HepG2 (cell line): Measurements from ENCODE around the gene ACP7. TPM values are rescaled to one million over a fixed set of nuclear protein-coding genes. Genes with fewer than 3 reads are reported as not detected.

ENCODE experiments used
- AFF4 ChIP-seq: sonication (generic); formaldehyde crosslinking; IDR thresholded peaks from 2 replicates; pipeline ENCODE4 v1.4.0; 2020; ENCODE audit warnings: missing genetic modification reagents
- AHR ChIP-seq: IDR thresholded peaks from 2 replicates; pipeline ENCODE4 v1.6.1; 2018; ENCODE audit warnings: missing genetic modification reagents, missing compliant biosample characterization
- BATF2 ChIP-seq: sonication (generic); formaldehyde crosslinking; IDR thresholded peaks from 2 replicates; pipeline ENCODE4 v1.8.0; 2022; ENCODE audit warnings: mild to moderate bottlenecking, missing genetic modification reagents, moderate library complexity
- HMGXB4 ChIP-seq, 2 experiments: sonication (generic) in 1 of 2; formaldehyde crosslinking in 1 of 2; IDR thresholded peaks; 2 replicates each; pipeline versions ENCODE4 v1.4.0 to v1.6.1; 2018 to 2020; ENCODE audit warnings: missing genetic modification reagents in 2 of 2, borderline replicate concordance in 1 of 2, low read depth in 1 of 2, mild to moderate bottlenecking in 1 of 2, missing biosample characterization in 1 of 2
- HNRNPUL1 ChIP-seq: fragments of 200-400 bp; formaldehyde crosslinking; IDR thresholded peaks from 2 replicates; pipeline ENCODE4 v1.6.1; 2017; ENCODE audit warnings: low read depth, mild to moderate bottlenecking, low read length, moderate library complexity
- KDM5A ChIP-seq: fragments of 200-600 bp; sonication (generic); IDR thresholded peaks from 2 replicates; pipeline ENCODE4 v1.7.0; 2018; ENCODE audit warnings: antibody characterized with exemption, mild to moderate bottlenecking, low read length, borderline replicate concordance
- MEF2D ChIP-seq: sonication (generic); formaldehyde crosslinking; IDR thresholded peaks from 2 replicates; pipeline ENCODE4 v1.5.1; 2020; ENCODE audit warnings: mild to moderate bottlenecking, missing genetic modification reagents
- MTF1 ChIP-seq: sonication (generic); formaldehyde crosslinking; IDR thresholded peaks from 2 replicates; pipeline ENCODE4 v1.5.0; 2020; ENCODE audit warnings: missing genetic modification reagents
- RARA ChIP-seq: IDR thresholded peaks from 2 replicates; pipeline ENCODE4 v1.6.1; 2016; ENCODE audit warnings: missing genetic modification reagents, missing compliant biosample characterization
- RFX3 ChIP-seq: IDR thresholded peaks from 2 replicates; pipeline ENCODE4 v1.6.1; 2016; ENCODE audit warnings: missing biosample characterization, missing genetic modification reagents
- SMC3 ChIP-seq: IDR thresholded peaks from 2 replicates; pipeline ENCODE4 v1.6.1; 2011; ENCODE audit warnings: low read length, improper control_type of control experiment
- TBX2 ChIP-seq: sonication (generic); formaldehyde crosslinking; IDR thresholded peaks from 2 replicates; pipeline ENCODE4 v1.5.0; 2020; ENCODE audit warnings: missing genetic modification reagents, mild to moderate bottlenecking, borderline replicate concordance
- TEF ChIP-seq: sonication (generic); formaldehyde crosslinking; IDR thresholded peaks from 2 replicates; pipeline ENCODE4 v1.5.0; 2020; ENCODE audit warnings: missing genetic modification reagents
- TERF1 ChIP-seq: sonication (generic); formaldehyde crosslinking; IDR thresholded peaks from 2 replicates; pipeline ENCODE4 v1.8.0; 2022; ENCODE audit warnings: mild to moderate bottlenecking, missing genetic modification reagents, moderate library complexity
- ZBTB7B ChIP-seq: sonication (generic); formaldehyde crosslinking; IDR thresholded peaks from 2 replicates; pipeline ENCODE4 v1.4.0; 2020; ENCODE audit warnings: missing genetic modification reagents
- ZFP36L2 ChIP-seq: sonication (generic); formaldehyde crosslinking; IDR thresholded peaks from 2 replicates; pipeline ENCODE4 v1.4.0; 2020; ENCODE audit warnings: missing genetic modification reagents
- ZNF20 ChIP-seq: sonication (generic); formaldehyde crosslinking; IDR thresholded peaks from 2 replicates; pipeline ENCODE4 v1.4.0; 2020; ENCODE audit warnings: mild to moderate bottlenecking, moderate library complexity, missing genetic modification reagents
- ZNF33B ChIP-seq: sonication (generic); formaldehyde crosslinking; IDR thresholded peaks from 2 replicates; pipeline ENCODE4 v1.5.1; 2020; ENCODE audit warnings: mild to moderate bottlenecking, missing genetic modification reagents
- ZNF431 ChIP-seq: sonication (generic); formaldehyde crosslinking; IDR thresholded peaks from 2 replicates; pipeline ENCODE4 v1.9.0; 2022; ENCODE audit warnings: missing genetic modification reagents, low read depth, mild to moderate bottlenecking, borderline replicate concordance
- ZNF737 ChIP-seq: sonication (generic); formaldehyde crosslinking; IDR thresholded peaks from 2 replicates; pipeline ENCODE4 v1.5.0; 2020; ENCODE audit warnings: missing genetic modification reagents, mild to moderate bottlenecking, borderline replicate concordance
- ZNF816 ChIP-seq: sonication (generic); formaldehyde crosslinking; IDR thresholded peaks from 2 replicates; pipeline ENCODE4 v1.8.0; 2022; ENCODE audit warnings: missing genetic modification reagents, mild to moderate bottlenecking, borderline replicate concordance
- ZNF878 ChIP-seq: sonication (generic); formaldehyde crosslinking; IDR thresholded peaks from 2 replicates; pipeline ENCODE4 v1.8.1; 2023; ENCODE audit warnings: mild to moderate bottlenecking, missing genetic modification reagents, moderate library complexity
- polyA plus RNA-seq, 8 experiments: library from polyadenylated mRNA; depleted of rRNA in 3 of 8; stranded (reverse) in 7 of 8; unstranded in 1 of 8; fragments of >200 nt; fragmentation: Illumina TruSeq in 4 of 8; extraction: Trizol in 4 of 8; gene quantifications; 2 replicates each; pipeline versions ENCODE4 v1.2.1 to v1.2.3, GENCODE V29; 2011 to 2016; ENCODE audit warnings: low read depth in 4 of 8, missing spikeins in 1 of 8, mixed read lengths in 1 of 8; ENCODE audit not compliant: insufficient read depth in 1 of 8
- total RNA-seq, 5 experiments: library from RNA; depleted of rRNA; stranded (reverse); fragments of >200 nt; fragmentation: Illumina TruSeq; extraction: Trizol; gene quantifications; 2 replicates each; pipeline ENCODE4 v1.2.3, GENCODE V29; 2016; ENCODE audit warnings: low read depth in 1 of 5

Gene ACP7
- total and polyA plus RNA-seq, 2 of the 13 experiments (the other 11 are each of a cell fraction or from before 2014, with no cell fraction given), result not detected

- TF ChIP-seq SMC3 (no peak), KDM5A (peak; percentile 82; the same call in 1 of the 2 replicates), TBX2 (CRISPR knock-in tag) (peak; percentile 80), ZNF737 (CRISPR knock-in tag) (no peak), TERF1 (CRISPR knock-in tag) (no peak), ZFP36L2 (CRISPR knock-in tag) (no peak), ZNF33B (CRISPR knock-in tag) (peak; percentile 68; the same call in 1 of the 2 replicates), ZNF431 (no peak), TEF (CRISPR knock-in tag) (no peak), RARA (CRISPR knock-in tag) (peak; percentile 35), MEF2D (peak; percentile 23; the same call in 1 of the 2 replicates), MTF1 (CRISPR knock-in tag) (no peak), BATF2 (CRISPR knock-in tag) (no peak; the same call in 1 of the 2 replicates), ZNF816 (no peak), ZNF20 (CRISPR knock-in tag) (no peak), AHR (CRISPR knock-in tag) (peak; percentile 64; the same call in 1 of the 2 replicates), ZBTB7B (CRISPR knock-in tag) (peak; percentile 82), AFF4 (CRISPR knock-in tag) (no peak), RFX3 (CRISPR knock-in tag) (peak; percentile 94), HNRNPUL1 (no peak), HMGXB4 (CRISPR knock-in tag; IDR thresholded peaks at IDR 0.05; ENCODE audit: borderline replicate concordance in 1 of 2, low read depth in 1 of 2) (peak; percentile 37 to 84; a peak in 3 of 4 replicates), ZNF878 (CRISPR knock-in tag) (no peak)
These were observed 41.6 kb downstream of the ACP7 start, which contains the start of gene PAK4 (continued) for GRCh38 chr19:39125554-39126311.
